ENCODE measurements around the gene TMEM198.
A peak's percentile ranks its signal among the peaks of the same experiment; 100 is the strongest.

The TMEM198 gene

GRCh38 chr2:219543596-219544358 is at the start of gene TMEM198, which contains the start of gene CHPF:
Gene TMEM198, plus strand, starts transcription at chr2:219544028. Its CDS starts 700 bp downstream, at chr2:219544728.
Gene CHPF, minus strand, starts transcription at chr2:219543809. Its CDS starts 271 bp downstream, at chr2:219543538.
- H3K9me3 ChIP-seq (ENCODE audit: low read depth, low read length) = no peaks in the 10 kb centered on the region
- H3K9ac ChIP-seq (ENCODE audit: insufficient read length) = peak within 1 kb of the TSS; percentile 59
- H3K27ac ChIP-seq = no peak within 1 kb of the TSS
- no peaks in the 10 kb centered on the region for H3K36me3 ChIP-seq (ENCODE audit: insufficient read depth, low read length)
- peak; percentile 70 for DNase-seq (ENCODE audit: low read depth, low spot score)
- TF ChIP-seq POLR2AphosphoS5 (IDR thresholded peaks at IDR 0.05; ENCODE audit: borderline replicate concordance, low read depth, low read length) = peak; percentile 36; the same call in 1 of the 2 replicates
- TF ChIP-seq EZH2 (IDR thresholded peaks at IDR 0.05) = no peak
- peak; percentile 92 for TF ChIP-seq FOXP2 (optimal IDR thresholded peaks at IDR 0.05; ENCODE audit: control extremely low read depth, extremely low read length, insufficient read depth)
- H3K4me3 ChIP-seq = peak within 1 kb of the TSS; percentile 78

- TF ChIP-seq POLR2AphosphoS5 (IDR thresholded peaks at IDR 0.05; ENCODE audit: borderline replicate concordance, low read depth, low read length) (no peak), FOXP2 (optimal IDR thresholded peaks at IDR 0.05; ENCODE audit: control extremely low read depth, extremely low read length, insufficient read depth) (no peak), EZH2 (IDR thresholded peaks at IDR 0.05) (no peak)
- no peak overlapping the region for H3K27ac ChIP-seq
Observed at GRCh38 chr2:219494952-219495530, 48.8 kb upstream of the TMEM198 start.

GRCh38 chr2:219495531-219496122 is 48.2 kb upstream of the TMEM198 start:
- DNase-seq (ENCODE audit: low read depth, low spot score) = peak; percentile 24
- Histone ChIP-seq H3K4me3 (peak overlapping the region; percentile 53), H3K9me3 (ENCODE audit: low read depth, low read length) (no peaks in the 10 kb centered on the region), H3K9ac (ENCODE audit: insufficient read length) (no peak overlapping the region), H3K36me3 (ENCODE audit: insufficient read depth, low read length) (no peaks in the 10 kb centered on the region), H3K27ac (no peak overlapping the region)
- TF ChIP-seq FOXP2 (optimal IDR thresholded peaks at IDR 0.05; ENCODE audit: control extremely low read depth, extremely low read length, insufficient read depth) (no peak), EZH2 (IDR thresholded peaks at IDR 0.05) (no peak), POLR2AphosphoS5 (IDR thresholded peaks at IDR 0.05; ENCODE audit: borderline replicate concordance, low read depth, low read length) (no peak)

More at GRCh38 chr2:219494952-219495530, 48.8 kb upstream of the TMEM198 start:
- Histone ChIP-seq H3K4me3 (no peak overlapping the region), H3K9ac (ENCODE audit: insufficient read length) (no peak overlapping the region), H3K9me3 (ENCODE audit: low read depth, low read length) (no peaks in the 10 kb centered on the region), H3K36me3 (ENCODE audit: insufficient read depth, low read length) (no peaks in the 10 kb centered on the region)
- no peak for DNase-seq (ENCODE audit: low read depth, low spot score)

- Histone ChIP-seq H3K27ac (no peak overlapping the region), H3K36me3 (ENCODE audit: insufficient read depth, low read length) (no peaks in the 10 kb centered on the region), H3K4me3 (no peak overlapping the region), H3K9ac (ENCODE audit: insufficient read length) (no peak overlapping the region), H3K9me3 (ENCODE audit: low read depth, low read length) (no peaks in the 10 kb centered on the region)
- TF ChIP-seq EZH2 (IDR thresholded peaks at IDR 0.05) (no peak), FOXP2 (optimal IDR thresholded peaks at IDR 0.05; ENCODE audit: control extremely low read depth, extremely low read length, insufficient read depth) (no peak), POLR2AphosphoS5 (IDR thresholded peaks at IDR 0.05; ENCODE audit: borderline replicate concordance, low read depth, low read length) (no peak)
- no peak for DNase-seq (ENCODE audit: low read depth, low spot score)
Observed at GRCh38 chr2:219496247-219496824, 47.5 kb upstream of the TMEM198 start.

GRCh38 chr2:219496825-219497494 is 46.9 kb upstream of the TMEM198 start:
- no peak for DNase-seq (ENCODE audit: low read depth, low spot score)
- Histone ChIP-seq H3K9ac (ENCODE audit: insufficient read length) (no peak overlapping the region), H3K9me3 (ENCODE audit: low read depth, low read length) (no peaks in the 10 kb centered on the region), H3K27ac (no peak overlapping the region), H3K4me3 (no peak overlapping the region), H3K36me3 (ENCODE audit: insufficient read depth, low read length) (no peaks in the 10 kb centered on the region)
- TF ChIP-seq POLR2AphosphoS5 (IDR thresholded peaks at IDR 0.05; ENCODE audit: borderline replicate concordance, low read depth, low read length) = no peak
- no peak for TF ChIP-seq EZH2 (IDR thresholded peaks at IDR 0.05)
- TF ChIP-seq FOXP2 (optimal IDR thresholded peaks at IDR 0.05; ENCODE audit: control extremely low read depth, extremely low read length, insufficient read depth) = no peak

- Histone ChIP-seq H3K9me3 (ENCODE audit: low read depth, low read length) (no peaks in the 10 kb centered on the region), H3K27ac (no peak overlapping the region), H3K36me3 (ENCODE audit: insufficient read depth, low read length) (no peaks in the 10 kb centered on the region), H3K9ac (ENCODE audit: insufficient read length) (peak overlapping the region; percentile 53), H3K4me3 (peak overlapping the region; percentile 85)
- TF ChIP-seq FOXP2 (optimal IDR thresholded peaks at IDR 0.05; ENCODE audit: control extremely low read depth, extremely low read length, insufficient read depth) = no peak
- TF ChIP-seq POLR2AphosphoS5 (IDR thresholded peaks at IDR 0.05; ENCODE audit: borderline replicate concordance, low read depth, low read length) = no peak
- no peak for TF ChIP-seq EZH2 (IDR thresholded peaks at IDR 0.05)
- no peak for DNase-seq (ENCODE audit: low read depth, low spot score)
Observed at GRCh38 chr2:219497495-219498279, 46.1 kb upstream of the TMEM198 start.

Data from SK-N-MC (cell line).